GM19023 (cell line): Measurements from ENCODE around the gene SYNDIG1.

ENCODE experiments used
- ATAC-seq: cut with Tn5 transposase; IDR thresholded peaks from one replicate; pipeline ENCODE4 v1.9.1; 2021; ENCODE audit warnings: mild to moderate bottlenecking, moderate library complexity; ENCODE audit not compliant: unreplicated experiment

Gene SYNDIG1

DNA sequence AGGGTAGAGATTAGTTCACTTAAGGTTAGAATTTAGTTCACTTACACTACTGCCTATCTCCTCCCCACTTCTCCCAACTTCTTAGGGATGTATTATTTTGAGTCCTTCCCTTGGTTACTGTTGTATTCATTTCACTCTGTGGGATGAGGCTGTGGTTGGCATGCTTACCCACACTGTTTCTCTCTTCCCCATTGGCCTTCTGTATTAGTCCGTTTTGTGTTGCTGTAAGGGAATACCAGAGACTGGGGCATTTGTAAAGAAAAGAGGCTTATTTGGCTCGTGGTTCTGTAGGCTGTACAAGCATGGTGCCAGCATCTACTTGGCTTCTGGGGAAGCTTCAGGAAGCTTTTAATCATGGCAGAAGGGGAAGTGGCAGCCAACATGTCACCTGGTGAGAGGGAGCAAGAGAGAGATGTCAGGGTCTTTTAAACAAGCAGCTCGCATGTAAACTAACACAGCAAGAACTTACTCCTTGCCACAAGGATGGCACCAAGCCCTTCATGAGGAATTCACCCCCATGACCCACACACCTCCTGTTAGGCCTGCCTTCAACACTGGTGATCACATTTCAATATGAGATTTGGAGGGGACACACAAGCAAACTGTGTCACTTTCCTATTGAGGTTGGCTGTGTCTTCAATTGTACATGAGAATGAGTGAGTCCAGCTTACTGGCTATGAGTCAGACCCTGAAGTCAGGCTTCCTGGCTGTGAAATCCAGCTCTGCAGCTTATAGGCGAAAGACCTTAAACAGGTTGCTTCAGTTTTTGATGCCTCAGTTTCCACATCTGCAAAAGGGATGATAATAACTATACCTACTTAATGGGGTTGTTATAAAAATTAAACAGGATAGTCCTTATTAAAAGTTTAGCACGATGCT, 53.3 kb downstream of the SYNDIG1 start:
- no peak for ATAC-seq

DNA sequence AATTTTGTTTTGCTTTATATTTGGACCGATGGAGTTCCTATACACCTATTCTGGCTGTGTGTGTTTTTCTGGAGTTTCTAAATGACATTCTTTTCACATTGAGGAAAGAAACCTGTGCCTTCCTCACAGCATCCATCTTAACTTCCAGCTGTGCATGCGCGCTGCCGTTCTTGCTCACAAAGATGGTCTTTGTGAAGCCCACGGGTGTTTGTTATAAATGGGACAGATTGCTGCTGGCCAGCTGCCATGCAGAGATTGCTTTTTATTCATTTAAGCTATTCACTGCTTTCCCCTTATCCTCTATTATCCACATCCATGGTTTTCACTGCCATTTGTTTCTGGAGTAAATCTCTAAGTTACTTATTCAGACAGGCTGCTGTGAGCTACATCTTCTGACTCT, 54.2 kb downstream of the SYNDIG1 start:
- no peak for ATAC-seq

DNA sequence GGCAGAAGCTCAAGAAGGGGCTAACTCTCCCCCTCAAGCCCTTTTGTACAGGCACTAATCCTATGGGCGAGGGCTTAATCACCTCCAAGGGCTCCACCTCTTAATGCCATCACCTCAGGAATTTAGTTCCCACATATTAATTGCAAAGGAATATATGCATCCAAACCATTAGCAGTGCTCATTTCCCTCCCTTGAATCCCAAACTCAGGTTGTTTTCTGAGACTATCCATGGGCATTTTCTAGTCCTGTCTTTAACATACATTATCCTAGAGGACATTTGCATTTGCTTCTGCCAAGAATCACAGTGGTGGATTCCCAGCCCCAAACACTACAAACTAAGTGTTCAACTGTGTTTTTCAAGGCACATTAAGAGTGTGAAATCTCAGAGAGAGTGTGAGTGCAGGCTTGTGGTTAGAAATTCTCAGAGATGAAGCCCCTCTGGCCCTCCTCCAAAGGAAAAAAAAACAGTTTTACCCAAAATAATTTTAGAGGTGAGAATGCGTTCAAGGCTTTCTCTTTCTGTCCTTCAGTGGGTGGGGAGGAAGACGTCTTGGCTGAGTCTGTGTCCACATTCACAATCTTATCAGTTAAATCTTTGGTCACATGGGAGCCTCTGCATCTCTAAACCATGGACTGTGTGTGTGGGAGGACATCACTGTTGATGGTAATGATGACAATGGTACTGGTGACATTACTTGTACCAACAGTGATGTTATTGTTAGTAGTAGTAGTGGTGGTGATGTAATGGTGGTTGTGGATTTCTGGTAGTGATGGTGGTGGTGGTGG, 59.3 kb downstream of the SYNDIG1 start:
- no peak for ATAC-seq

DNA sequence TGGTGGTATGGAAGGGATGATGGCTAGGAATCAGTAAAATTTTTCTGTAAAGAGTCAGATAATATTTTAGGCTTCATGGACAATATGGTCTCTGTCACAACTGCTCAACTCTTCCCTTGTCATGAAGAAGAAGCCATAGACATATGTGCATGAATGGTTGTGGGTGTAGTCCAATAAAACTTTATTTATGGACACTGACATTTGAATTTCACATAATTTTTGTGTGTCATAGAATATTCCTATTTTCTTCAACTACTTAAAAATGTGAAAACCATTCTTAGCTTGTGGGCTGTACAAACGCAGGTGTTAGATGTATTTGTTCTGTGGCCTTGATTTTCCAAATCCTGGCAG, 59.9 kb downstream of the SYNDIG1 start:
- ATAC-seq, result no peak

DNA sequence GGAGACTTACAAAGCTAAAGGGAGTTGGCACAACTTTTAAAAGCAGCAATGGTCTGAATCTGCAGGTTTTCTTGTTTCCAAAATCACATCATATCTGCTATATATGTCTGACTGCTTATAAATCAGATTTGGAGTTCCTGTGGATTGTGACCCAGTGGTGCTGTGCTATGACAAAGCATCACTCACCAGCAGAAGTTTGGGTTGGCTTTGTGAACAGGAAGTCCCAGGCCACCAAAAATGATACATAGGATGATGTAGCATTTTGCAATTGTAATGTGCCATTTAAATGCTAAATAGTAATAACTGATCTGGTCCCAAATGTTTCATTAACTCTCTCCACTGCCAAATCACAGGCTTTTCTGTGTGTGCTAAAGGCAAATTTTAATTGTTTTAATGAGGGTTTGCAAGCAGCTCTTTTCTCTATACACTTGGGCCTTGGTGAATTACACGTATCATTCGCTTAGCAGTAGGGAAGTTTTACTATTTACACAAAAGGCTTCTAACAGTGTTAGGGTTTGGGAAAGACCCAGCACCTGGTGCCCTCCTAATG, 60.8 kb downstream of the SYNDIG1 start:
- ATAC-seq, result no peak

DNA sequence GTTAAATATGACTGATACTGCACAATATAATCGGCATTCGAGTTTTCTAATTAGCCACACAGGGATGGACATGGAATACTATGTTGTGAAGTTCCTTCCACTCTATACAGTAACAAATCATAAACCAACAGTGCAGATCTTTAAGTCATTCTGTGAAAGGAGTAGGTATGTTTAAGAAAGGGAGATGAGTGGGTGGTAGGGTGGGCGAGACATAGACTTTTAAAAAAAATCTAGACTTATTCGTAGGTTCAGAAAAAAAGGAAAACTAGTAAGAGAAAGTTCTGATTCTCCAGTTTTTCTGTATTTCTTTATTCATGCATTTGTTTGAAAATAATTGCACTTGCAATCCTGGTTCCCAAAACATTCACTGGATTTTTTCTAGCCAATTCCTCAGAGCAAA, 61.8 kb downstream of the SYNDIG1 start:
- ATAC-seq, result no peak

DNA sequence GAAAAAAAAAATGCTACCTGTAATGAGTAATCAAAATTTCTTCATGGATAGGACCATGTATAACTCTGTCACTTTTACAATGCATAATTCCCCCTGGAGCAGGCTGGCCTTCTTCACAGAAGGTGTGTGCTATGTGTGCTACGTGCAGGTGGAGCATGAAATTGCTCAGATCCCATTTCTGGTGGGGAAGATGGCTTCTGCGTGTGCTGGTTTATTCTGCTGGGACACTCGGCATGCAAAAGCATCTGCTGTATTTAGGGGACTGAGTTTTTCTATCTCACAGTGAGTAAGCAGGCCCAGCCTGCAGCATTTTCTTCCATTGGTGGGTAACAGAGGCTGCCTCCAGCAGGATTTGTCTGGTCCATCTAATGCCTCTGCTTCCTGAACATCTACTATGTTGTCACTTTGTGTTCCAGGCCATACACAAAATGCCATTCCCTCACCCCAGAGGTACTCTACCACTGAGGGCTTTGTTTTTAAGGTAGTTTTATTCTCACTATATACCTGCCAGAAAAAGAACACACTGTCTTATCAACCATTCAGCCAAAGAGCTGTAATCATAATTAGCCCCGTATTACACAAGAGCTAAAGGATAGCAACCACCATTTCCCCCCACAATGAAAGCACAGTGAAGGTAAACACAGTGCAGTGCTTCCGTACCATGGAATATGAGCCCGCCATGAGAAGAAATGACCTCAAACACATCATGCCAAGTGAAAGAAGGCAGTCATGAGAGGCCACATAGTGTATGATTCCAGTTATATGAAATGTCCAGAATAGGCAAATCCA, 62.4 kb downstream of the SYNDIG1 start:
- ATAC-seq, result no peak

DNA sequence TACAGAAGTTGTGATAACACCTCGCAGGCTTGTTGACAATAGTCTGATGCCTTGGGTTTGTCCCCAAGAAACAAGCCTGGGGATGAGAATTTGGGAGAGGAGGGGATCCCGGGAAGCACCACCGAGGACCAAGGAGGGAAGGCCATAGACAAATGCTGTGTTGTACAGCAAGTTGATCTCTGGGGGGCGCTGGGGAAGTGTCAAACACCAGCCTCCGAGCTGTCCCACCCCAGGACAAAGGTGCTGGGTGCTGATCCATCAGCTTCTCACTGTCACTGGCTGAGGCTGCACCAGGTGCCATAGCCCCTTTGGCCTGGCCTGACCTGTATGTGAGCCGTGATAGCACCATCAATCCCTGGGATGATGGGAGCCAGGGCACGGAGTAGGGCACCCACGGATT, 64.0 kb downstream of the SYNDIG1 start:
- no peak for ATAC-seq

DNA sequence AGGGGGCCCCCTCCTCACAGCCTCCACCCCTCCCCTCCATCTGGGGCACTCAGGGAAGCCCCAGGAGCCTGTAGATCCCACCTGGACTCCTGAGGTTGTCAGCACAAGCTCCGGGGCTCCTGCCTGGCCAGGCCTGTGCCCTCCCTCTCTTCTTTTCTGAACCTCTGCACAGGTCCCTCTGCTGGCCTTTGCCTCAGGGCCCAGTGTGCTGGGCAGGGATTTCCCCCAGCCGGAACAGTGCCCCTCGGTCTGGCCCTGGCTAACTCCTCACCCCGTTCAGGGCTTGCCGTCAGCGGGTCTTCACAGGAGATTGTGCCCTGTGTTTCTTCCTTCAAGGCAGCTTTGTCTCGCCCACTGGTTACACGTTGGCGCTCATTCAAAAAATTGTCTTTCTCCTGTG, 64.9 kb downstream of the SYNDIG1 start:
- ATAC-seq, result no peak

DNA sequence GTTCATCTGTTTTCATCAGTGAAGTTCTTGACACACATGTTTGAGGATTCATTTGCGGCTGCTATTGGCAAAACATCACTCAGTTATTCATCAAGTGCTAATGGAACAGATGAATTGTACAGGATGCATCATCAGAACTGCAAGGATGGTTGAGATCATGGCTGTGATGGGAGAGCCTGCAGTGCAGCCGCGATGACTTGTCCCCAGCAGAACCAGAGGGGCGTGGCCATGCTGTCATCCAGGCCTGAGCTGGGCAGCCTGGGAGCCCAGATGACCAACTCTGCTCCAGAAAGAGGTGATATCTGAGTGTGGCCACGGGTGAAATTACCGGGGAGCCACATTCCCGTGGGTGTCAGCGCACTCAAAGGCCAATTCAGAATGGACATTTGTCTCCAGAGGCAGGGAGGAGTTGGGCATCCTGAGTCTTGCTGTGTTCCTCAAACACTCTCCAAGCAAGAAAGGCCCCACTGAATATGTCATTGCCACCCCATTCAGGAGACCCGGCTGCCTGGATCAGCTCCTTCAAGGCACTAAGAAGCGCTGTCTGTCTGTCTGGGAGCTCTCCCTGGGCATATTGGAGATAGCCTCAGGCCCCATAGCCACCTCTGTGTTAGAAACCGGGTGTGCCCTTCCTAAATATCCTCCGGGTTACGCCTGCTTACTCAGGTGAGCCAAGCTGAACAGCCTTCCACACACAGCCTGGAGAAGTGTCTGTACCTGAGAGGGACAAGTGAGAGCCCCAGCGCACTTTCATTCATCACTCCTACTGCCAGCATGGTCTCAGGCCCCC, 66.7 kb downstream of the SYNDIG1 start:
- ATAC-seq, result no peak

DNA sequence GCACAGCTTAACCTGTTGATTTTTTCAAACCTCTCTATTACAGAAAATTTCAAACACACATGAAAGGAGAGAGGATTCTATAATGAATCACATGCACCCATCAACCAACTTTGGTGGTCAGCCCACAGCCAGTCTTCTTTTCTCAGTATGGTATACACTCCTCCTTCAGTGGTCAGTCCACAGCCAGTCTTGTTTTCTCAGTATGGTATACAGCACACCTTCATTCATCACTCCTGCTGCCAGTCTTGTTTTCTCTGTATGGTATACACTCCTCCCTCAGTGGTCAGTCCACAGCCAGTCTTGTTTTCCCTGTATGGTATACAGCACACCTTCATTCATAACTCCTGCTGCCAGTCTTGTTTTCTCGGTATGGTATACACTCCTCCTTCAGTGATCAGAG, 67.8 kb downstream of the SYNDIG1 start:
- no peak for ATAC-seq

DNA sequence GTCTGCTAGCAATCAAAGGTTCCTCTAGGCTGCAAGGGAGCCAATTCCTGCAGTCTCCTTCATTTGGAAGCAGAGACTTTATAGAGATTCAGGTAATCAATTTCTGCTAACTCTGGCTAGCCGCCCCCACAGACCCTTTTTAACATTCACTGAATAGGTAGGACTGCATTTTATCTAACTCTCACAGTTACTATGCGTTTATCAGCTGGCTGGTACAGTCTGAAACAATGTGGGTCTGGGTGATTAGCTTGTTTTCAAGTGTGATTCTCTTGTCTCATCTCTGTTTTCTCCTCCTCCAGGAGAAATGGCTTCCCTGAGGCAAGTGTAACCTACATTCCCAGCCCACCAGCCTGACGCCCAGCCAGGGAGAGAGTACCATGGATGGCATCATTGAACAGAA, 73.3 kb downstream of the SYNDIG1 start:
- no peak for ATAC-seq

DNA sequence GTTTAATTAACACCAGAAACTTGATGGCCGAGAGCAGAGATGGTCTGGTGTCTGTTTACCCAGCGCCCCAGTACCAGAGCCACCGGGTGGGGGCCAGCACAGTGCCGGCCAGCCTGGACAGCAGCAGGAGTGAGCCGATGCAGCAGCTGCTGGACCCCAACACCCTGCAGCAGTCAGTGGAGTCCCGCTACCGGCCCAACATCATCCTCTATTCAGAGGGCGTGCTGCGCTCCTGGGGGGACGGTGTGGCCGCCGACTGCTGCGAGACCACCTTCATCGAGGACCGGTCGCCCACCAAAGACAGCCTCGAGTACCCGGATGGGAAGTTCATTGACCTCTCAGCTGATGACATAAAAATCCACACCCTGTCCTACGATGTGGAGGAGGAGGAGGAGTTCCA, 73.7 kb downstream of the SYNDIG1 start:
- ATAC-seq, result no peak

DNA sequence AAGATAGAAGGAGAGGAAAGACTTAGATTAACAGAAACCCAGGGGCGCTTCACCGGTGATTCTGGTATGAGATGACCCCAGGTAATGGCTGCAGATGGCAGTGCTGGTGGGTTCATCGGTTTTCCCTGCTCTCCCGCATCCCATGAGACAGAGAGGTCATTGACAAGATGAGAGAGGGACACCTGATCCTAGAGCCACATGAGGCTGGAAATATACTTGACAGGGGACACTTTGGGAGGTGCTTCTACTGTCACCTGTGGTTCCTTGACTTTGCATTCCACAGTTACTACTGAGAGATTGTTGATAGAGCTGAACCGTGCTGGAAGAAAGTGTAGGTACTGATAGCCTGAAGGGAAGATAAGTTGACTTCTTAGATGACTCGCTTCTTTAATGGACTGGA, 74.3 kb downstream of the SYNDIG1 start:
- no peak for ATAC-seq

DNA sequence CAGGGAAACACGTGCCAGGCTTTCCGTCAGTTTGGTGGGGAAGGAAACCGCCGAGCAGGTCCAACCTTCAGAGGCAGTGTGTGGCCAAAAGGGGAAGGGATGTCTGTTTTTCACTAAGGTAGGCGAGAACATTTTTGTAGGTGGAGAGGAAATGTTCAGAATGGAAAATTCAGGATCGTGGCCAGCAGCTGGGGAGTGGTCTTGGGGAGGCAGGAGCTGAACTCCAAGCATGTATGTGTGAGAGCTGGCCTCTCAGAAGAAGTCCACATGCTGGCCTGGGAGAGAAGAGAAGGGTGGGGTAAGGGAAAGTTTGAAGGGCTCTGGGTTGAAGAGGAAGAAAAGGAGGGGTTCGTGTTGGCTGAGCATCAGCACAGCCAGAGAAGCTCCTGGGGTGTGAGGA, 74.9 kb downstream of the SYNDIG1 start:
- no peak for ATAC-seq

DNA sequence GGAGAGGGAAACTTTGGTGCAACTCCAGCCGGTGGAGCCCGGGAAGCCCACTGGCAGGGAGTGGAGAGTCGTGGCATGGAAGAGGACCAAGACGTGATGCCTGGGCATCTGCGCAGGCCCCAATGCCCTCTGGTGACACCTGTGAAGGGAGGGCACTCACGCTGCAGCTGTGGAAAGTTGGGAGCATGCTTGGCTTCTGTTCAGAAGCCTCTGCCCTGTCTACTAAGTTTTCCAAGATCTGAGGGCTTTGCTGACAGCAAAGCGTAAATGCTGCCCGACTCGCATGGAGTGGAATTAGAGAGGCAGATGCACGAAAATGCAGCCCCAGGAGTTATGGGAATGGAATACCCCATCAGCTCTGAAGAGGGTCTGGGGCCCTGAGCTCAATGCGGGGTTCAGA, 75.7 kb downstream of the SYNDIG1 start:
- no peak for ATAC-seq

DNA sequence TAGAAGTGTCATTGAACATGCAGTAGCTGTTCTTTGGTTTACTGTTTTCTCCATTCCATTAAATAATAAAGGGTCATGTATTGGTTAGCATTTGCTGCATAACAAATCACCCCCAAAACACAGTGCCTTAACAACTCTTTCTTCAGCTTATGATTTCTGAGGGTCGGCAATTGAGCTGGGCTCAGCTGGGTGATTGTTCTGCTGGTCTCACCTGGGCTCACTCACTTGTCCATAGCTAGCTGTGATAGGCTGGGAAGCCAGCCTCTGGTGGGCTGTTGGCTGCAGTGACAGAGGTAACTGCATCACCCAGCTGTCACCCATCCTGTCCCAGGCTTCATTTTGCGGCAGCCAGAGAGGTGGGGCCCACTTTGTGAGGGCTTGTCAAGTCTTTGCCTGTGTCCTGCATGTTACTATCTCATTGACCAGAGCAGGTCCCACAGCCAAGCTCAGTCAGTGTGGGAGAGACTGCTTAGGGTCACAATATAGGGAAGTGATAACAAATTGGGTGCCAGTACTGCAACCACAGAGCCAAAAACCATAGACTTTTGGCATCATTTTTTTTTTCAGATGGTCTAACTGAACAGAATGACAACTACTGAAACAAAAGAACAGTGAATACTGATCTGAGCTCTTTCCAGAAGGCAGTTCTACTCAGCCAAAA, 76.9 kb downstream of the SYNDIG1 start:
- ATAC-seq, result no peak

DNA sequence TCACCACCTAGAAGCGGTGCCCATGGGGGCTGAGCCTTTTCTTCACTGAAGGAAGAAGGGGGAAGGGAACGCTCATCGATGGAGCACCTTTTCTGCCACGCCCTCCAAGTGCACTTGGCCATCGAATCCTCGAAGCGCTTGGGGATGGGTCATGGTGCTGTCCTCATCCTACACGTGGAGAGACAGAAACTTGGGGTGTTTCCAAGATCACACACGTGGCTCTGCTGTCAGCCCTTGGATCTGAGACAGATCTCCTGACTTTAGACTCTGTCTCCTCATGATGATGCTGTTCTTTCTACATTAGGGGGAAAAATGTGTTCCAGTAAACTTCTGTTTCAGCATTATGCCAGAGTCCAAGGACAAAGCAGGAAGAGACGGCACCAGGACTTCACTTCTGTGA, 78.5 kb downstream of the SYNDIG1 start:
- no peak for ATAC-seq

DNA sequence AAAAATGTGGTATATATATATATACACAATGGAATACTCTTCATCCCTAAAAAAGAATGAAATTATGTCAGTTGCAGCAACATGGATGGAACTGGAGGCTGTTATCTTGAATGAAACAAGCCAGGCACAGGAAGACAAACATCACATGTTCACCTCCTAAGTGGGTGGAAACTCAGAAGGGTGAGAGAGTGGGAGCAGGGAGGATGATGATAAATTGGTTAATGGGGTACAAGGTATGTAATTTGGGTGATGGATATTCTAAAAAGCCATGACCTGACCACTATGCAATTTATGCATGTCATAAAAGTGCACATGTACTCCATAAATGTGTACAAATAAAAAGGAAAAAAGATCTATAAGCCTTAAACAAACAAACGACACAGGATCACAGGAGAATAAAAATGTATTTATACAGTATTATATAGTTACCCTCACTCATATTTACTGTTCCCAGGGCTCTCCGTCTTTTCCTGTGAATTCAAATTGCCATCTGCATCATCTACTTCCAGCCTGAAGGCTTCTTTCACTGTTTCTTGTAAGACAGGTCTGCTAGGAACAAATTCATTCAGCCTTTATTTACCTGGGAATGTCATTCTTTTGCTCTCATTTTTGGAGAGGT, 89.8 kb downstream of the SYNDIG1 start:
- no peak for ATAC-seq
